GM20000 (cell line): Measurements from ENCODE around the gene CYP2U1.

Experiments used
- DNase-seq: peaks from one replicate; pipeline ENCODE4 v3.0.0; 2012; ENCODE audit warnings: low spot score
- TF ChIP-seq, protein P1 (sequence below): IDR thresholded peaks from 2 replicates; pipeline ENCODE4 v1.5.1; 2012; ENCODE audit warnings: mild to moderate bottlenecking, control low read depth; ENCODE audit errors: extremely low read depth, missing control alignments

Gene CYP2U1

DNA sequence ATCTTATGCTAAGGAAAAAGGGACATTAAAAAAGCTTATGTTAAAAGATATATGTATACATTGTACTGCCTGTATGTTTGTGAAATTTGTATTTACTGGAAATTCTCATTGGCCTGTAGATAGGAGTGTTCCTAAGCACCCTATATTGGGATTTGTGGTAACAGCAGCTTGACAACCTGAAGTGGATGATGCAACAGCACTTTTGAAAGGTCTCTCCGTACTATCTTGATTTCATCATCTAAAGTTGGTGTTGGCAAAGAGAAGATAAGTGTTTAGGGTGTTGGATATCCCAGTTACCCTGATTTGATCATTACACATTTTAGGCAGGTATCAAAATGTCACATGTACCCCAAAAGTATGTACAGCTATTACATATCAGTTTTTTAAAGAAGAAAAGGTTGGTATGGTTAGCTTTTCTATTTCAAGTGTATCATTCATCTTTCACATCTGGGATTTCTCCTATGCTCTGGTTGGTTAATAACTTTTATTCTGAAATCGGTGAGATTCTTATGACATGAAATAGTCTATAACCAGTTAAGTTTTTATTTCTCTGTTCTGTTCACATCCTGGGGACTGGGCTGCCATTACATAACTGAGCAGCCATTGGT is 68.7 kb downstream of the CYP2U1 start:
- no peak for DNase-seq
- TF ChIP-seq, protein P1, sequence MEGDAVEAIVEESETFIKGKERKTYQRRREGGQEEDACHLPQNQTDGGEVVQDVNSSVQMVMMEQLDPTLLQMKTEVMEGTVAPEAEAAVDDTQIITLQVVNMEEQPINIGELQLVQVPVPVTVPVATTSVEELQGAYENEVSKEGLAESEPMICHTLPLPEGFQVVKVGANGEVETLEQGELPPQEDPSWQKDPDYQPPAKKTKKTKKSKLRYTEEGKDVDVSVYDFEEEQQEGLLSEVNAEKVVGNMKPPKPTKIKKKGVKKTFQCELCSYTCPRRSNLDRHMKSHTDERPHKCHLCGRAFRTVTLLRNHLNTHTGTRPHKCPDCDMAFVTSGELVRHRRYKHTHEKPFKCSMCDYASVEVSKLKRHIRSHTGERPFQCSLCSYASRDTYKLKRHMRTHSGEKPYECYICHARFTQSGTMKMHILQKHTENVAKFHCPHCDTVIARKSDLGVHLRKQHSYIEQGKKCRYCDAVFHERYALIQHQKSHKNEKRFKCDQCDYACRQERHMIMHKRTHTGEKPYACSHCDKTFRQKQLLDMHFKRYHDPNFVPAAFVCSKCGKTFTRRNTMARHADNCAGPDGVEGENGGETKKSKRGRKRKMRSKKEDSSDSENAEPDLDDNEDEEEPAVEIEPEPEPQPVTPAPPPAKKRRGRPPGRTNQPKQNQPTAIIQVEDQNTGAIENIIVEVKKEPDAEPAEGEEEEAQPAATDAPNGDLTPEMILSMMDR, result no peak

DNA sequence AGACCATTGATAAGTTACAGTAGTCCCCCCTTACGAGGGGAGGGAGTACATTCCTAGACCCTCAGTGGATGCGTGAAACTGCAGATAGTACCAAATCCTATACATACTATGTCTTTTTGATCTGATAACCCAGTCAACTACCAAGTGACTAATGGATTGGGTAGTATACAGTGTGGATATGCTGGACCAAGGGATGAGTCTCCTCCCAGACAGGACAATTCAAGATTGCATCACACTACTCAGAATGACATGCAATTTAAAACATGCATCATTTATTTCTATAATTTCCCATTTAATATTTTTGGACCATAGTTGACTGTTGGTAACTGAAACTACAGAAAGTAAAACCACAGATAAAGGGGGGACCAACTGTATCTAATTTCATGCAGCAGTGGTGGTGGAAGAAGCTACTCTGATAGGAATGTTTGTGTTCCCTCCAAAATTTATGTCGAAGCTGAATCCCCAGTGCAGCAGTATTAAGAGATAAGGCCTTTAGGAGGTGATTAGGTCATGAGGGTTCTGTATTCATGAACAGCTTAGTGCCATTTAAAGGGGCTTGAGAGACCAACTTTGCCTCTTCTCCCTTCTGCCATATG is 70.3 kb downstream of the CYP2U1 start:
- TF ChIP-seq, protein P1, result no peak
- no peak for DNase-seq
